Gastrocnemius medialis (tissue), 4 donors: ENCODE measurements around the gene GABARAPL2. TPM values are rescaled to one million over a fixed set of nuclear protein-coding genes. Genes with fewer than 3 reads are reported as not detected.

Source experiments
- ATAC-seq, 2 donors: fragments of 150-250 bp; one replicate each; pipeline ENCODE4 v1.9.1; 2016
- DNase-seq, 2 donors: peaks; one replicate each; pipeline ENCODE4 v3.0.0-alpha.2; 2019
- H3K27ac ChIP-seq, 4 donors: fragments of 200-600 bp; sonication (generic); 1 replicate in 1 of 4; 2 replicates in 3 of 4; pipeline ENCODE4 v1.5.1; 2016 to 2018; ENCODE audit warnings: mild to moderate bottlenecking in 2 of 4, moderate library complexity in 1 of 4
- H3K27me3 ChIP-seq, 3 donors: fragments of 200-600 bp; sonication (generic) in 2 of 3; 1 replicate in 1 of 3; 2 replicates in 2 of 3; pipeline versions ENCODE4 v1.5.1 to v1.6.0; 2016 to 2019; ENCODE audit warnings: mild to moderate bottlenecking in 1 of 3, moderate library complexity in 1 of 3
- H3K36me3 ChIP-seq, 2 donors: fragments of 200-600 bp; sonication (generic) in 1 of 2; one replicate each; pipeline ENCODE4 v1.5.1; 2017 to 2018
- H3K4me1 ChIP-seq, 2 donors: fragments of 200-600 bp; sonication (generic) in 1 of 2; one replicate each; pipeline ENCODE4 v1.5.1; 2016 to 2017; ENCODE audit warnings: mild to moderate bottlenecking in 2 of 2
- H3K4me3 ChIP-seq, 4 donors: fragments of 200-600 bp; sonication (generic) in 3 of 4; 1 replicate in 1 of 4; 2 replicates in 3 of 4; pipeline ENCODE4 v1.5.1; 2016 to 2019; ENCODE audit warnings: mild to moderate bottlenecking in 2 of 4
- H3K9me3 ChIP-seq, 3 donors: fragments of 200-600 bp; sonication (generic) in 2 of 3; 1 replicate in 1 of 3; 2 replicates in 2 of 3; pipeline ENCODE4 v1.5.1; 2016 to 2019
- CTCF ChIP-seq, 5 experiments: fragments of 450-650 bp in 3 of 5; fragments of 200-600 bp in 2 of 5; sonication (generic) in 2 of 5; IDR thresholded peaks in 4 of 5; conservative IDR thresholded peaks in 1 of 5; 1 replicate in 4 of 5; 2 replicates in 1 of 5; pipeline ENCODE4 v1.5.1; 2016 to 2019; ENCODE audit warnings: antibody characterized with exemption in 5 of 5, mild to moderate bottlenecking in 3 of 5, moderate library complexity in 3 of 5
- POLR2A ChIP-seq, 2 donors: fragments of 450-650 bp; IDR thresholded peaks; one replicate each; pipeline ENCODE4 v1.6.1; 2017; ENCODE audit warnings: antibody characterized with exemption in 2 of 2, mild to moderate bottlenecking in 2 of 2, moderate library complexity in 2 of 2
- in situ Hi-C, 4 donors: fragments of 200-750 bp; cut with MboI; loops; one replicate each; pipeline versions ENCODE4 v1.15.0 to v1.8.0; 2017; ENCODE audit warnings: low sequenced_read_pairs in 4 of 4
- intact Hi-C: fragments of 100-400 bp; cut with DNase I; formaldehyde crosslinking; loops from one replicate; pipeline ENCODE4 v1.15.1; 2023; ENCODE audit warnings: low total_unique reads
- total RNA-seq, 4 donors: library from RNA; depleted of rRNA; stranded (reverse); fragments of >200 nt; gene quantifications; one replicate each; pipeline versions ENCODE4 v1.1.0 to v1.2.3, GENCODE V29; 2016

Gene GABARAPL2
- total RNA-seq, 4 donors from 2014 or later: 92.2 to 137 (median 117) TPM

- DNase-seq: no peak
- TF ChIP-seq POLR2A (IDR thresholded peaks at IDR 0.05): no peak
- no peak for TF ChIP-seq CTCF (IDR thresholded peaks at IDR 0.05 in 4 of 5, conservative IDR thresholded peaks at IDR 0.05 in 1 of 5)
- Histone ChIP-seq H3K9me3 (no peaks in the 10 kb centered on the region), H3K4me1 (peaks cover 34 to 55% of the 10 kb centered on the region in 2 donors), H3K4me3 (no peak overlapping the region), H3K27me3 (no peaks in the 10 kb centered on the region), H3K36me3 (peaks cover 0 to 40% of the 10 kb centered on the region in 2 donors), H3K27ac (peak overlapping the region in 2 of 4 donors; percentile 14 to 81)
- in situ Hi-C loops (loop anchor here in 1 of 4 donors (10.0 kb wide), 1 partner anchor 57 kb away; the partner anchor contains the start of gene ADAT1), intact Hi-C loops (loop anchor here (2.0 to 5.0 kb wide), 3 partner anchors 51 to 106 kb away; partner anchors contain the start of genes ADAT1 and TMEM170A)
- no peak for ATAC-seq
Observed at GRCh38 chr16:75567911-75568310, 1.7 kb downstream of the GABARAPL2 start.

DNA sequence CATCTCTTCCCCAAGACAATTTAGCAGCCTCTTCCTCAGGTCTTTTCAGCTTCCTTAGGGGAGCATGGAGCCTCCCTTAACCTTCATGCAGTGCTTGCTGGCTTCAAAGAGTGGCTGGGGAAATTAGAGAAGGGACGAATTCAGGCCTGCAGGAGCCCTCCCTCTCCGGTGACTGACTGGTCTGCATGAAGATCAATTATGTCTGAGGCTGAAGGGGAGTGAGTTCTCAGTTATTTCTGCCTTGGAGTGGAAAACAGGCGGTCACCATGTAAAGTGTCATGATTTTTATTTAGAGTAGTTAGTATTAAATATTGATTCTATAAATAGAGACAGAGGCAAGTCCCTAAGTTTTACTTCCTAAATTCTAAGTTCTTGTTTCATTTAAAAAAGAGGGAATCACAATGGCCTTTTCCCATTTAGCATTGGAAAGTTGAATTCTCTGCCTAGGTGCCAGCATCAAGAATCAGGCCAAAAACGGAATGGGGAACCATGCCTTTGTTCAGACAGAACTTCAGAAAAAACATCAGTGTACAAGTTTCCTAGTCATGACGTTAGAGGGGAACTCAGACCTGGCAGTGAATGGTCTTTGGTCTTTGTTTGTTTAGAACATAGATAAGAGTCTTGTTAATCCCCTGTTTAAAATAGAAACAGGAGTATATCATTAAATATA lies 4.4 kb downstream of the GABARAPL2 start:
- Histone ChIP-seq H3K4me1 (peaks cover 27 to 53% of the 10 kb centered on the region in 2 donors), H3K36me3 (peaks cover 0 to 64% of the 10 kb centered on the region in 2 donors), H3K4me3 (no peak overlapping the region), H3K27ac (peak overlapping the region; percentile 43 to 46 (median 45)), H3K27me3 (no peaks in the 10 kb centered on the region), H3K9me3 (no peaks in the 10 kb centered on the region)
- intact Hi-C loops (no loop called here), in situ Hi-C loops (no loop called here)
- no peak for ATAC-seq
- TF ChIP-seq POLR2A (IDR thresholded peaks at IDR 0.05) (no peak), CTCF (IDR thresholded peaks at IDR 0.05 in 4 of 5, conservative IDR thresholded peaks at IDR 0.05 in 1 of 5) (no peak)
- no peak for DNase-seq

DNA sequence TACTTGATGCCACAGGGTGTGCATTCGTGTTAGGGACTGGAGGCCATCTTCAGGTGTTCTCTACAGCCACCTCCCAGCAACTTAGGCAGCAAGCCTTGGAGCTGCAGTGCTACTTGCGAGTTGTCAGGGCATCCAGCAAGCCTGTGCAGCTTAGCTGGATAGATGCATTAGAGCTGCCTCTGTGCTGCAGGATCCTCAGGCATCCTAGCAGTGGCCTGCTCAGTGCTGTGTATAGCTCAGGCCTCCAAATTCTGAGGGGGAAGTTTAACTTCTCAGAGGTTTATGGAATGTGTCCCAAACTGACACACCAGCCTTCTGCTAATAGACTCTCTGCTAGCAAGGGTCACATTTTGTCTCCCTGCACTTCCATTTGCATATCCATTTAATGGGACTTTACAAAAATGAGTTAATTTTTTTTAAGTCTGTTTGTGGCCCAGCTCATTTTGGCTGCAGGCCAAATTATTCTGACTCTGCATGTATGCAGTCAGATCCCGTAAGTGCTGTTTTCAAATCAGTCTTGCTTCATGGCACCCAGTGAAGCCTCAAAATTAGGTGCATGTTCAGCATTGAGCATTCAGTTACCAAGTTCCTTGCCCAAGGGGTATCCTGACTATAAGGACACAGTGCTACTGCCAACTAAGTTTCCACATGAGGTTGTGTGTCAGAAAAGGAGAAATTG lies 6.8 kb downstream of the GABARAPL2 start:
- TF ChIP-seq CTCF (IDR thresholded peaks at IDR 0.05 in 4 of 5, conservative IDR thresholded peaks at IDR 0.05 in 1 of 5): no peak
- TF ChIP-seq POLR2A (IDR thresholded peaks at IDR 0.05): no peak
- no peak overlapping the region for H3K4me3 ChIP-seq
- no peaks in the 10 kb centered on the region for H3K27me3 ChIP-seq
- in situ Hi-C loops (no loop called here), intact Hi-C loops (no loop called here)
- H3K9me3 ChIP-seq: no peaks in the 10 kb centered on the region
- peaks cover 0 to 83% of the 10 kb centered on the region in 2 donors for H3K36me3 ChIP-seq
- H3K27ac ChIP-seq: no peak overlapping the region
- ATAC-seq (no peak), DNase-seq (no peak)
- H3K4me1 ChIP-seq: peaks cover 17 to 36% of the 10 kb centered on the region in 2 donors

GRCh38 chr16:75573955-75574354 lies 7.8 kb downstream of the GABARAPL2 start:
- intact Hi-C loops (no loop called here), in situ Hi-C loops (no loop called here)

More at GRCh38 chr16:75573955-75574354, 7.8 kb downstream of the GABARAPL2 start:
- no peaks in the 10 kb centered on the region for H3K27me3 ChIP-seq
- H3K27ac ChIP-seq: no peak overlapping the region
- H3K36me3 ChIP-seq: peaks cover 0 to 82% of the 10 kb centered on the region in 2 donors
- H3K9me3 ChIP-seq: no peaks in the 10 kb centered on the region
- TF ChIP-seq POLR2A (IDR thresholded peaks at IDR 0.05) (no peak), CTCF (IDR thresholded peaks at IDR 0.05 in 4 of 5, conservative IDR thresholded peaks at IDR 0.05 in 1 of 5) (no peak)
- ATAC-seq: no peak
- peaks cover 15 to 26% of the 10 kb centered on the region in 2 donors for H3K4me1 ChIP-seq
- DNase-seq: no peak
- H3K4me3 ChIP-seq: no peak overlapping the region
